ENCODE data around the gene FAM174B. TPM values are rescaled to one million over a fixed set of nuclear protein-coding genes. Genes with fewer than 3 reads are reported as not detected.

FAM174B gene
- total and polyA plus RNA-seq, 10 of the 15 experiments (the other 5 are each of a cell fraction or from before 2014, with no cell fraction given): 0.71 to 15.9 (median 4.2) TPM

DNA sequence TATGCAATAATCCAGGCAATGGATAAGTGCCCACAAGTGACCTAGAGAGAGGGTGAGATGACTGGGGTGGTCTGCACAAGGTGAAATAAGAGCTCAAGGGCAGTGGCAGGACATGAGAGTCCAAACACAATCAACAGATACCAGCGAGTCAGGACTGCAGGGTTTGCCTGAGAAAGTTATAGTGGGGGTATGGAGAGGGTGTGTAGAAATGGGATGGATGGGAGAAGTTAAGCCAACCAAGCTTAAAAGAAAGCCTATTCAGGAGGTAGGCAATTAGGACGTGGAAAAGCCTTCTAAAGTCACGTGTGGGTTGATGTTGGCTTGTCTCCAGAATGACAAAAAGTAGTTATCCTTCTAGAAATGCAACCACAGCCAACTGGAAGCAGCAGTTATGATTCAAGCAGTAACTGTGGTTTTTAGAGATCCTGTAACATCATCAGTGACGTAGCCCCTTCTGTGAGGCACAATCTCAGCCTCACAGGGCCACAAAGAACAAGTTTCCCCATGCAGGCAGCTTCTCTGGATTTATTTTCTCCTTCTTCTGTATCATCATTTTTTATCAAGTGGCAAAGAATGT lies 56.1 kb downstream of the FAM174B start:
- Histone ChIP-seq H3K4me2 (ENCODE audit: control insufficient read depth, insufficient read depth) (no peak overlapping the region), H3K27ac (ENCODE audit: control insufficient read depth, insufficient read depth) (no peak overlapping the region), H4K20me1 (ENCODE audit: control insufficient read depth, insufficient read depth) (no peaks in the 10 kb centered on the region), H3K27me3 (replicated peaks in 1 of 2; ENCODE audit: control insufficient read depth in 2 of 2, insufficient read depth in 2 of 2, low read length in 1 of 2) (no peaks in the 10 kb centered on the region; a peak in 1 of 4 replicates), H3K4me3 (no peak overlapping the region), H2AFZ (ENCODE audit: control insufficient read depth, low read depth, low read length) (no peak overlapping the region), H3K9ac (ENCODE audit: control insufficient read depth, insufficient read depth, low read length) (no peak overlapping the region), H3K4me1 (ENCODE audit: control insufficient read depth, insufficient read depth, low read length) (no peaks in the 10 kb centered on the region), H3K36me3 (ENCODE audit: control insufficient read depth in 2 of 2, insufficient read depth in 2 of 2, low read length in 1 of 2) (no peaks in the 10 kb centered on the region), H3K9me3 (replicated peaks; ENCODE audit: control insufficient read depth, insufficient read depth, low read length) (no peaks in the 10 kb centered on the region), H3K79me2 (ENCODE audit: control insufficient read depth, insufficient read depth, low read length) (no peaks in the 10 kb centered on the region)
- TF ChIP-seq CEBPB (IDR thresholded peaks at IDR 0.05; ENCODE audit: borderline replicate concordance in 1 of 2, low read depth in 2 of 2, low read length in 2 of 2) (no peak), SP1 (IDR thresholded peaks at IDR 0.05; ENCODE audit: low read depth, low read length) (no peak), SMARCA5 (IDR thresholded peaks at IDR 0.05) (no peak), IKZF1 (conservative IDR thresholded peaks at IDR 0.05) (no peak), ASH2L (IDR thresholded peaks at IDR 0.05; ENCODE audit: borderline replicate concordance, low read depth) (no peak), STAT3 (IDR thresholded peaks at IDR 0.05; ENCODE audit: low read depth, low read length) (no peak), EZH2 (IDR thresholded peaks at IDR 0.05; ENCODE audit: borderline replicate concordance, control insufficient read depth, low read depth, low read length) (no peak), RFX5 (IDR thresholded peaks at IDR 0.05; ENCODE audit: low read depth, low read length) (no peak), ZNF384 (IDR thresholded peaks at IDR 0.05; ENCODE audit: borderline replicate concordance, low read depth, low read length) (no peak), RBBP5 (conservative IDR thresholded peaks at IDR 0.05) (no peak), ZZZ3 (IDR thresholded peaks at IDR 0.05; ENCODE audit: control insufficient read depth, insufficient read length, low read depth) (no peak), POLR2AphosphoS2 (IDR thresholded peaks at IDR 0.05; ENCODE audit: low read depth, low read length) (no peak), ESRRA (IDR thresholded peaks at IDR 0.05; ENCODE audit: low read length) (no peak)
- TF ChIP-seq, protein P1, sequence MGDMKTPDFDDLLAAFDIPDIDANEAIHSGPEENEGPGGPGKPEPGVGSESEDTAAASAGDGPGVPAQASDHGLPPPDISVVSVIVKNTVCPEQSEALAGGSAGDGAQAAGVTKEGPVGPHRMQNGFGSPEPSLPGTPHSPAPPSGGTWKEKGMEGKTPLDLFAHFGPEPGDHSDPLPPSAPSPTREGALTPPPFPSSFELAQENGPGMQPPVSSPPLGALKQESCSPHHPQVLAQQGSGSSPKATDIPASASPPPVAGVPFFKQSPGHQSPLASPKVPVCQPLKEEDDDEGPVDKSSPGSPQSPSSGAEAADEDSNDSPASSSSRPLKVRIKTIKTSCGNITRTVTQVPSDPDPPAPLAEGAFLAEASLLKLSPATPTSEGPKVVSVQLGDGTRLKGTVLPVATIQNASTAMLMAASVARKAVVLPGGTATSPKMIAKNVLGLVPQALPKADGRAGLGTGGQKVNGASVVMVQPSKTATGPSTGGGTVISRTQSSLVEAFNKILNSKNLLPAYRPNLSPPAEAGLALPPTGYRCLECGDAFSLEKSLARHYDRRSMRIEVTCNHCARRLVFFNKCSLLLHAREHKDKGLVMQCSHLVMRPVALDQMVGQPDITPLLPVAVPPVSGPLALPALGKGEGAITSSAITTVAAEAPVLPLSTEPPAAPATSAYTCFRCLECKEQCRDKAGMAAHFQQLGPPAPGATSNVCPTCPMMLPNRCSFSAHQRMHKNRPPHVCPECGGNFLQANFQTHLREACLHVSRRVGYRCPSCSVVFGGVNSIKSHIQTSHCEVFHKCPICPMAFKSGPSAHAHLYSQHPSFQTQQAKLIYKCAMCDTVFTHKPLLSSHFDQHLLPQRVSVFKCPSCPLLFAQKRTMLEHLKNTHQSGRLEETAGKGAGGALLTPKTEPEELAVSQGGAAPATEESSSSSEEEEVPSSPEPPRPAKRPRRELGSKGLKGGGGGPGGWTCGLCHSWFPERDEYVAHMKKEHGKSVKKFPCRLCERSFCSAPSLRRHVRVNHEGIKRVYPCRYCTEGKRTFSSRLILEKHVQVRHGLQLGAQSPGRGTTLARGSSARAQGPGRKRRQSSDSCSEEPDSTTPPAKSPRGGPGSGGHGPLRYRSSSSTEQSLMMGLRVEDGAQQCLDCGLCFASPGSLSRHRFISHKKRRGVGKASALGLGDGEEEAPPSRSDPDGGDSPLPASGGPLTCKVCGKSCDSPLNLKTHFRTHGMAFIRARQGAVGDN (IDR thresholded peaks at IDR 0.05): no peak
- in situ Hi-C loops (cut with MboI): no loop called here
- DNase-seq (ENCODE audit: low read depth, low spot score): no peak
- ChIA-PET POLR2A (no interaction called here), RAD21 (ENCODE audit: unreplicated experiment) (no interaction called here), CTCF (no interaction called here), SMC1A (ENCODE audit: uncharacterized antibody, unreplicated experiment) (no interaction called here)
- intact Hi-C loops (cut with micrococcal nuclease; ENCODE audit: unreplicated experiment): no loop called here
- FAIRE-seq: no peak
- no peak for ATAC-seq
- 5% methylated on average over 4 of the region's 4 CpGs for WGBS (ENCODE audit: insufficient coverage, insufficient replicate concordance, low lambda C conversion rate, missing lambda C conversion rate)
- no TSS peak for BruUV-seq (replicated peaks)
